Esophagus muscularis mucosa (tissue), 4 donors: ENCODE measurements around the gene CCDC40. TPM values are rescaled to one million over a fixed set of nuclear protein-coding genes. Genes with fewer than 3 reads are reported as not detected.

ENCODE experiments used
- DNase-seq: peaks from one replicate; pipeline ENCODE4 v3.0.0-alpha.2; 2017; ENCODE audit errors: extremely low spot score
- H3K27ac ChIP-seq, 4 donors: fragments of 200-600 bp; sonication (generic); replicated peaks in 1 of 4; 1 replicate in 3 of 4; 2 replicates in 1 of 4; pipeline ENCODE4 v1.5.1; 2016 to 2019; ENCODE audit warnings: mild to moderate bottlenecking in 1 of 4
- H3K27me3 ChIP-seq, 4 donors: fragments of 200-600 bp; sonication (generic); one replicate each; pipeline versions ENCODE4 v1.5.1 to v1.6.0; 2016 to 2019
- H3K36me3 ChIP-seq, 4 donors: fragments of 200-600 bp; sonication (generic); one replicate each; pipeline ENCODE4 v1.5.1; 2016 to 2019
- H3K4me1 ChIP-seq, 4 donors: fragments of 200-600 bp; sonication (generic); one replicate each; pipeline ENCODE4 v1.5.1; 2016 to 2019
- H3K4me3 ChIP-seq, 4 donors: fragments of 200-600 bp; sonication (generic); 1 replicate in 2 of 4; 2 replicates in 2 of 4; pipeline ENCODE4 v1.5.1; 2016 to 2019; ENCODE audit warnings: mild to moderate bottlenecking in 4 of 4, moderate library complexity in 1 of 4
- H3K9me3 ChIP-seq, 4 donors: fragments of 200-600 bp; sonication (generic); 1 replicate in 3 of 4; 2 replicates in 1 of 4; pipeline ENCODE4 v1.5.1; 2016 to 2019
- EP300 ChIP-seq: sonication (generic); formaldehyde crosslinking; IDR thresholded peaks from one replicate; pipeline ENCODE4 v1.6.1; 2017; ENCODE audit warnings: antibody characterized with exemption
- POLR2A ChIP-seq: fragments of 450-650 bp; IDR thresholded peaks from one replicate; pipeline ENCODE4 v1.6.1; 2017; ENCODE audit warnings: antibody characterized with exemption, moderate library complexity, mild to moderate bottlenecking, low read depth
- POLR2AphosphoS5 ChIP-seq, 2 donors: sonication (generic); formaldehyde crosslinking; IDR thresholded peaks; one replicate each; pipeline ENCODE4 v1.6.1; 2017; ENCODE audit warnings: antibody characterized with exemption in 2 of 2
- whole genome bisulfite sequencing: methylation state at CpG from one replicate; pipeline ENCODE4 v1.1.5; 2018; 5-methylcytosine and 5-hydroxymethylcytosine counted together
- intact Hi-C: fragments of 100-400 bp; cut with DNase I; formaldehyde crosslinking; loops from one replicate; pipeline ENCODE4 v1.15.1; 2023
- total RNA-seq, 4 donors: library from RNA; depleted of rRNA; stranded (reverse); fragments of >200 nt; gene quantifications; one replicate each; pipeline versions ENCODE4 v1.1.0 to v1.2.1, GENCODE V29; 2016
- TF ChIP-seq, protein P1 (sequence below), 3 experiments: fragments of 200-600 bp in 2 of 3; fragments of 450-650 bp in 1 of 3; sonication (generic) in 2 of 3; IDR thresholded peaks; one replicate each; pipeline ENCODE4 v1.5.1; 2017 to 2019; ENCODE audit warnings: antibody characterized with exemption in 3 of 3, mild to moderate bottlenecking in 2 of 3, moderate library complexity in 1 of 3

The CCDC40 gene
- total RNA-seq, 4 donors from 2014 or later, result 4.9 to 9.5 (median 7.8) TPM

DNA sequence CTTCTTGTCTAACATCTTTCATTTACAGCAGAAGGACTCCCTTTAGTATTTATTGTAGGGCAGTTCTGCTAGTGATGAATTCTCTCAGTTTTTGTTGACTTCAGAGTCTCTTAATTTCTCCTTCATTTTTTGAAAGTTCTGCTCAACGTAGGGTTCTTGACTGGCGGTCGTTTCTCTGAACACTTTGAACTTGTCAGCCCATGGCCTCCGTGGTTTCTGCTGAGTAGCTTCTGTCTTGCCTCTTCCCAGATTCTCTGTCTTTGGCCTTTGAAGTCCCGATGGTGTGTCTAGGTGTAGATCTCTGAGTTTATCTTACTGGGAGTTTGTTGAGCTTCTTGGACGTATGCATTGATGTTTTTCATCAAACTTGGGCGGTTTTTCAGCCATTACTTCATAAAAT, 78.3 kb downstream of the CCDC40 start:
- Histone ChIP-seq H3K36me3 (peaks cover 6 to 65% (median 29%) of the 10 kb centered on the region in 4 donors), H3K27me3 (no peaks in the 10 kb centered on the region), H3K9me3 (no peaks in the 10 kb centered on the region), H3K4me3 (no peak overlapping the region), H3K4me1 (peaks cover 0 to 5% (median 0%) of the 10 kb centered on the region in 4 donors), H3K27ac (no peak overlapping the region)
- TF ChIP-seq EP300 (no peak), POLR2A (no peak), POLR2AphosphoS5 (IDR thresholded peaks at IDR 0.05) (no peak)
- TF ChIP-seq, protein P1, sequence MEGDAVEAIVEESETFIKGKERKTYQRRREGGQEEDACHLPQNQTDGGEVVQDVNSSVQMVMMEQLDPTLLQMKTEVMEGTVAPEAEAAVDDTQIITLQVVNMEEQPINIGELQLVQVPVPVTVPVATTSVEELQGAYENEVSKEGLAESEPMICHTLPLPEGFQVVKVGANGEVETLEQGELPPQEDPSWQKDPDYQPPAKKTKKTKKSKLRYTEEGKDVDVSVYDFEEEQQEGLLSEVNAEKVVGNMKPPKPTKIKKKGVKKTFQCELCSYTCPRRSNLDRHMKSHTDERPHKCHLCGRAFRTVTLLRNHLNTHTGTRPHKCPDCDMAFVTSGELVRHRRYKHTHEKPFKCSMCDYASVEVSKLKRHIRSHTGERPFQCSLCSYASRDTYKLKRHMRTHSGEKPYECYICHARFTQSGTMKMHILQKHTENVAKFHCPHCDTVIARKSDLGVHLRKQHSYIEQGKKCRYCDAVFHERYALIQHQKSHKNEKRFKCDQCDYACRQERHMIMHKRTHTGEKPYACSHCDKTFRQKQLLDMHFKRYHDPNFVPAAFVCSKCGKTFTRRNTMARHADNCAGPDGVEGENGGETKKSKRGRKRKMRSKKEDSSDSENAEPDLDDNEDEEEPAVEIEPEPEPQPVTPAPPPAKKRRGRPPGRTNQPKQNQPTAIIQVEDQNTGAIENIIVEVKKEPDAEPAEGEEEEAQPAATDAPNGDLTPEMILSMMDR (IDR thresholded peaks at IDR 0.05), result no peak
- intact Hi-C loops, result no loop called here
- no peak for DNase-seq
- 90% methylated on average over 7 of the region's 7 CpGs for WGBS

DNA sequence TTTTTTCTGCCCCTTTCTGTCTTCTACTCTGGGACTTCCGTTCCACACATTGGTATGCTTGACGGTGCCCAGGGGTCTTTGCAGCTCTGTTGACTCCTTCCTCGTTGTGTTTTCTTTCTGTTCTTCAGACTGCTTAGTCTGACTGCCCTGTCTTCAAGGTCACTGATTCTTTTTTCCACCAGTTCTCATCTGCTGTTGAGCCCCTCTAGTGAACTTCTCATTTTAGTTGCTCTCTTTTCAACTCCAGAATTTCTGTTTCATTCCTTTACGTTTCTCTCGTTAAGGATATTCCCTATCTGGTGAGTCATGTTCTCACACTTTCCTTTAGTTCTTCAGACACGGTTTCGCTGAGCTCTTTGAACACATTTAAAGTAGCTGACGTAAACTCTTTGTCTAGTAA, 78.7 kb downstream of the CCDC40 start:
- WGBS, result 94% methylated on average over 8 of the region's 8 CpGs
- Histone ChIP-seq H3K27ac (no peak overlapping the region), H3K9me3 (no peaks in the 10 kb centered on the region), H3K4me1 (peaks cover 0 to 5% (median 0%) of the 10 kb centered on the region in 4 donors), H3K27me3 (no peaks in the 10 kb centered on the region), H3K4me3 (no peak overlapping the region), H3K36me3 (peaks cover 6 to 62% (median 27%) of the 10 kb centered on the region in 4 donors)
- no peak for DNase-seq
- intact Hi-C loops, result no loop called here
- TF ChIP-seq EP300, result no peak
- no peak for TF ChIP-seq POLR2AphosphoS5 (IDR thresholded peaks at IDR 0.05)
- TF ChIP-seq POLR2A, result no peak
- TF ChIP-seq, protein P1 (IDR thresholded peaks at IDR 0.05), result no peak

DNA sequence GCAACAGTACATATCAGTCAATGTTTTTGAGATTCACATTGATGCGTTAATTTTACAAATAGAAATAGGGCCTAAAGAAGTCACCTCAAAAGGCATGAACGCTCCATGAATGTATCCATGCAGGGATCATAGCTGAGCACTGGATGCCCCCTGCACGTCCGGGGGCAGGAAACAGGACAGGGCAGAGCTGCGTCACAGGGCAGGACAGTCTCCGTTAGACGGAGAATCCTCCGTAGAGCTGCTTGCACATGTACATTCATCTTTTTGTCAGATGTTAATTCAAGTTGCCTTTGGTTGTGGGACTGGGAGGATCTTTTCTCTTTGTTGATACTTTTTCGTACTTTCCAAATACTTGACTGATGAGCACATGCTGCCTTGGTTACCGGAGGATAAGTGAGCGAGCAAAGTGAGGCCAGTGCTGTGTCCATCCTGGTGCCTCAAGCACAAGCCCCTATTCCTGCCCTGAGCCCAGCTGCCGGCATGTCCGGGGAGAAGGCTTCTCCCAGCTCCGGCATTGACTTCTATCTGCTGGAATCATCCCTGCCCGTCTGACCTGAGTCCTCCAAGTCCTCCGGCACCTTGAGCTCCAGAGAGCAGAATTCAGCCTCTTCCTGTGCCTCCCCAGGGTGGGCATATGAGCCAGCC, 80.0 kb downstream of the CCDC40 start:
- Histone ChIP-seq H3K4me3 (no peak overlapping the region), H3K9me3 (no peaks in the 10 kb centered on the region), H3K27ac (no peak overlapping the region), H3K36me3 (peaks cover 6 to 50% (median 27%) of the 10 kb centered on the region in 4 donors), H3K4me1 (peaks cover 0 to 5% (median 0%) of the 10 kb centered on the region in 4 donors), H3K27me3 (no peaks in the 10 kb centered on the region)
- no peak for TF ChIP-seq POLR2AphosphoS5 (IDR thresholded peaks at IDR 0.05)
- TF ChIP-seq EP300, result no peak
- no peak for TF ChIP-seq POLR2A
- TF ChIP-seq, protein P1 (IDR thresholded peaks at IDR 0.05), result no peak
- intact Hi-C loops, result no loop called here
- WGBS, result 28% methylated on average over 11 of the region's 16 CpGs
- DNase-seq, result no peak

DNA sequence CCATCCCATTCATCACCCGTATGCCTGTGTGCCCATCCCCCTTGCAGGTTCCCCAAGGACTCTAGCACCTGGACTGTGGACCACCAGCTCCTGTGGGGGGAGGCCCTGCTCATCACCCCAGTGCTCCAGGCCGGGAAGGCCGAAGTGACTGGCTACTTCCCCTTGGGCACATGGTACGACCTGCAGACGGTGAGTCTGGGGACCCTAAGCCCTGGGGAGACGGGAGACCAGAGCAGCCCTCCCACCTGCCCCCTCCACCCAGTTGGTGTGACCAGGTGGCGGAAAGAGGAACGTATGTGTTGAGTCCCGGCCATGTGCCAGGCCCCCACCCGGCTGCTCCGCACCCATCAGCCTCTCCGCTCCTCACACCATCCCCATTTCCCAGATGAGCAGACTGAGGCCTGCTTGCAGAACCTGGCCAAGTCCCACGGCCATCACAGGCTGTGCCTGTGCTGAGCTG, 80.5 kb downstream of the CCDC40 start:
- no peak overlapping the region for H3K4me3 ChIP-seq
- DNase-seq, result no peak
- no peak overlapping the region for H3K27ac ChIP-seq
- H3K27me3 ChIP-seq, result peaks cover 0 to 2% (median 0%) of the 10 kb centered on the region in 4 donors
- TF ChIP-seq POLR2A (no peak), EP300 (no peak), POLR2AphosphoS5 (IDR thresholded peaks at IDR 0.05) (no peak)
- TF ChIP-seq, protein P1 (IDR thresholded peaks at IDR 0.05), result no peak
- peaks cover 6 to 44% (median 23%) of the 10 kb centered on the region in 4 donors for H3K36me3 ChIP-seq
- WGBS, result 89% methylated on average over 3 of the region's 13 CpGs
- no peaks in the 10 kb centered on the region for H3K9me3 ChIP-seq
- intact Hi-C loops, result no loop called here
- peaks cover 0 to 5% (median 0%) of the 10 kb centered on the region in 4 donors for H3K4me1 ChIP-seq
